Lung (tissue), 12 donors: ENCODE measurements around the gene CPAMD8. TPM values are rescaled to one million over a fixed set of nuclear protein-coding genes. Genes with fewer than 3 reads are reported as not detected.

ENCODE experiments used
- ATAC-seq: fragments of 200-7000 bp; cut with Tn5 transposase; one replicate; pipeline ENCODE4 v1.9.1; 2020; ENCODE audit warnings: moderate number of reproducible peaks; ENCODE audit not compliant: insufficient read depth, low FRiP score
- DNase-seq, 3 donors: peaks; one replicate each; pipeline ENCODE4 v3.0.0-alpha.2; 2013 to 2017
- H3K27ac ChIP-seq, 2 donors: one replicate each; pipeline ENCODE4 v1.5.1; 2013; ENCODE audit warnings: mild to moderate bottlenecking in 2 of 2, moderate library complexity in 2 of 2, control low read depth in 1 of 2, inconsistent platforms in 1 of 2, low read depth in 1 of 2, low read length in 1 of 2
- H3K27me3 ChIP-seq, 3 donors: one replicate each; pipeline ENCODE4 v1.5.1; 2013; ENCODE audit warnings: low read length in 2 of 3; ENCODE audit not compliant: control insufficient read depth in 3 of 3, insufficient read depth in 3 of 3
- H3K36me3 ChIP-seq, 4 donors: one replicate each; pipeline ENCODE4 v1.5.1; 2013; ENCODE audit warnings: low read length in 4 of 4, mild to moderate bottlenecking in 1 of 4, moderate library complexity in 1 of 4; ENCODE audit not compliant: control insufficient read depth in 4 of 4, insufficient read depth in 4 of 4
- H3K4me1 ChIP-seq, 5 donors: one replicate each; pipeline ENCODE4 v1.5.1; 2013; ENCODE audit warnings: low read length in 5 of 5, mild to moderate bottlenecking in 2 of 5, moderate library complexity in 1 of 5; ENCODE audit not compliant: control insufficient read depth in 5 of 5, insufficient read depth in 5 of 5
- H3K4me3 ChIP-seq: one replicate; pipeline ENCODE4 v1.5.1; 2013; ENCODE audit warnings: mild to moderate bottlenecking, control low read depth, moderate library complexity
- H3K9ac ChIP-seq, 2 donors: one replicate each; pipeline ENCODE4 v1.5.1; 2013; ENCODE audit warnings: low read length in 2 of 2, control low read depth in 1 of 2; ENCODE audit not compliant: insufficient read depth in 1 of 2
- H3K9me3 ChIP-seq, 4 donors: one replicate each; pipeline ENCODE4 v1.5.1; 2013; ENCODE audit warnings: low read length in 3 of 4, mild to moderate bottlenecking in 1 of 4, moderate library complexity in 1 of 4; ENCODE audit not compliant: control insufficient read depth in 4 of 4, insufficient read depth in 3 of 4
- WGBS, 2 donors: extraction: QIAGEN DNeasy Blood & Tissue Kit; methylation state at CpG; one replicate each; pipeline ENCODE4 v1.1.7; 2013; 5-methylcytosine and 5-hydroxymethylcytosine counted together
- polyA plus RNA-seq, 2 donors: library from polyadenylated mRNA; stranded (reverse); fragments of 200-250 nt; gene quantifications; one replicate each; pipeline ENCODE4 v1.2.1, GENCODE V29; 2013
- total RNA-seq, 2 donors: library from RNA; depleted of rRNA in 1 of 2; stranded (reverse); fragments of >200 nt in 1 of 2; gene quantifications; one replicate each; pipeline ENCODE4 v1.2.1, GENCODE V29; 2014 to 2021
- TF ChIP-seq, protein P1 (sequence below): IDR thresholded peaks from 2 replicates; pipeline ENCODE4 v1.5.1; 2012; ENCODE audit warnings: mild to moderate bottlenecking; ENCODE audit errors: control extremely low read depth, extremely low read depth
- donor health status: control.
- donor health status: control.
- donor health status: Bipolar disorder and iron deficiency.
- donor health status: healthy.
- donor health status: DM: yes; HTN: yes; CAD: no.

Gene CPAMD8
- total and polyA plus RNA-seq, 4 donors = 9.6 to 143 (median 31.4) TPM

DNA sequence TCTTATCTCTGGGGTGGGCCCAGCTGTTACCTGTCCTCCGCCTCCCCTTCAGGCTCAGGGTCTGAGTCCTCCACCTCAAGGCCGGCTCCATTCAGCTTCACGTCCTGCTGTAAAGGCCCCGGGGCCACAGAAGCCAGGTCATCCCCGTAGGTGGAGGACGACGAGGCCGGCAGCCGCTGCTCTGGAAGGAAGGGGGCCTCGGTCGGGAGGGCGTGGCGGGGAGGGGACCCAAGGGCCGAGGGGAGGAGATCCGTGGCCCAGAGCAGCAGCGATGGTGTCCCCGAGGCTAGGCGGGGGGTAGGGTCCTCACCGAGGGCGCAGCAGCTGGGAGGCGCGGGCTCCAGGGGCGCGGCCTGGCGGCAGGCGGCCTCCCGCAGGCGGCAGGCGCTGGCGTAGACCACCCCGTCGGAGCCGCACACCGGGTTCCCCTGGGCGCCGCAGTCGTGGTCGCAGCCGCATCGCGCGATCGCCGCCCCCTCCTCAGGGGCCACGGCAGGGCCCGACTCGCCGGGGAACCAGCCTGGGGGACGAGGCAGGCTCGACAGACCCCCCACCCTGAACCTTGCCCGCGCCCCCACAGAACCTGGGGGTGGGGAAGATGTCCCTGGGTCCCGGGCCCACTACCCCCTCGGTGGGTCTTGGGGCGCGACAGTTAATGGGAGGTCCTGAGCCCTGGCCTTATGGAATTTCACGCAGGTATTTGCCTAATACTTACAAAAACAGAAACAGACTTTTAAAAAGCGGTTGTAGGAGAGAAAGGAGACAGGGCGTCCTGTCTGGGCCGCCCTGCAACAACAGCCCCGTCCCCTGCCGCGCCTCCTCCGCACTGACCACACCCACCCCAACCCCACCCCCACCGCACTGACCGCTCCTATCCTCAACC lies 130.2 kb downstream of the CPAMD8 start:
- ATAC-seq (no peak), DNase-seq (peak in 1 of 3 donors; percentile 29)
- no peaks in the 10 kb centered on the region for H3K27me3 ChIP-seq
- no peaks in the 10 kb centered on the region for H3K9me3 ChIP-seq
- H3K36me3 ChIP-seq = peaks cover 0 to 2% (median 0%) of the 10 kb centered on the region in 4 donors
- TF ChIP-seq, protein P1, sequence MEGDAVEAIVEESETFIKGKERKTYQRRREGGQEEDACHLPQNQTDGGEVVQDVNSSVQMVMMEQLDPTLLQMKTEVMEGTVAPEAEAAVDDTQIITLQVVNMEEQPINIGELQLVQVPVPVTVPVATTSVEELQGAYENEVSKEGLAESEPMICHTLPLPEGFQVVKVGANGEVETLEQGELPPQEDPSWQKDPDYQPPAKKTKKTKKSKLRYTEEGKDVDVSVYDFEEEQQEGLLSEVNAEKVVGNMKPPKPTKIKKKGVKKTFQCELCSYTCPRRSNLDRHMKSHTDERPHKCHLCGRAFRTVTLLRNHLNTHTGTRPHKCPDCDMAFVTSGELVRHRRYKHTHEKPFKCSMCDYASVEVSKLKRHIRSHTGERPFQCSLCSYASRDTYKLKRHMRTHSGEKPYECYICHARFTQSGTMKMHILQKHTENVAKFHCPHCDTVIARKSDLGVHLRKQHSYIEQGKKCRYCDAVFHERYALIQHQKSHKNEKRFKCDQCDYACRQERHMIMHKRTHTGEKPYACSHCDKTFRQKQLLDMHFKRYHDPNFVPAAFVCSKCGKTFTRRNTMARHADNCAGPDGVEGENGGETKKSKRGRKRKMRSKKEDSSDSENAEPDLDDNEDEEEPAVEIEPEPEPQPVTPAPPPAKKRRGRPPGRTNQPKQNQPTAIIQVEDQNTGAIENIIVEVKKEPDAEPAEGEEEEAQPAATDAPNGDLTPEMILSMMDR = no peak
- WGBS, 2 donors = 8 to 28% methylated on average over 53 to 66 of the region's 66 CpGs
- no peak overlapping the region for H3K9ac ChIP-seq
- H3K4me3 ChIP-seq = no peak overlapping the region
- peaks cover 0 to 3% (median 0%) of the 10 kb centered on the region in 5 donors for H3K4me1 ChIP-seq
- peak overlapping the region; percentile 70 to 75 for H3K27ac ChIP-seq

DNA sequence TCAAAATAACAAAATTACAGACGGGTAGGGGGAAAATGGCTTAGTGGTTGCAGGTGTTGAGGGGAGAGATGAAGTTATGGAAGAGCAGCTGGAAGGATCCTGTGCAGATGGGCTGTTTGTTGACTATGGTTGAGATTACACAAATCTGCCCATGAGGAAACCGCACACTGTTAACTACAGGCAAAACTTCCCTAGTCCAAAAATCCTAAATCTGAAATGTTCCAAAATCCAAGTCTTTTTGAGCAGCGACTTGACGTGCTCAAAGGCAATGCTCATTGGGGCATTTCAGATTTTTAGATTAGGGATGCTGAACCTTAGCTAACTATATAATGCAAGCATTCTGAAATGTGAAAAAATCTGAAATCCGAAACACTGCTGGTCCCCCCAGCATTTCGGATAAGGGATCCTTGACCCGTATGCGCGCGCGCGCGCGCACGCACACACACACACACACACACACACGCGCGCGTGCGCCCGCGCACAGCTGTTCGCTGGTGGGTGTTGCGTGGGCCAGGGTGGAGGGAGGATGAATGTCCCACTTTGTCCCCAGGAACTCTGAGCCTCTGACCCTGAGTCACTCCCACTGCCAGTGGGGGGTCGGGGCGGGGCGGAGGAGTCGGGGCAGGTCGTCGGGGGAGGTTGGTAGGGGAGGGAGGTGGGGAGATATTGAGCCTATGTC lies 131.0 kb downstream of the CPAMD8 start:
- no peak for ATAC-seq
- Histone ChIP-seq H3K27me3 (no peaks in the 10 kb centered on the region), H3K4me3 (no peak overlapping the region), H3K36me3 (peaks cover 0 to 2% (median 0%) of the 10 kb centered on the region in 4 donors), H3K9me3 (no peaks in the 10 kb centered on the region), H3K4me1 (peaks cover 0 to 3% (median 0%) of the 10 kb centered on the region in 5 donors), H3K27ac (peak overlapping the region in 1 of 2 donors; percentile 8), H3K9ac (no peak overlapping the region)
- WGBS, 2 donors = 67 to 76% methylated on average over 29 to 30 of the region's 30 CpGs
- TF ChIP-seq, protein P1 = no peak
- DNase-seq = peak in 1 of 3 donors; percentile 43

DNA sequence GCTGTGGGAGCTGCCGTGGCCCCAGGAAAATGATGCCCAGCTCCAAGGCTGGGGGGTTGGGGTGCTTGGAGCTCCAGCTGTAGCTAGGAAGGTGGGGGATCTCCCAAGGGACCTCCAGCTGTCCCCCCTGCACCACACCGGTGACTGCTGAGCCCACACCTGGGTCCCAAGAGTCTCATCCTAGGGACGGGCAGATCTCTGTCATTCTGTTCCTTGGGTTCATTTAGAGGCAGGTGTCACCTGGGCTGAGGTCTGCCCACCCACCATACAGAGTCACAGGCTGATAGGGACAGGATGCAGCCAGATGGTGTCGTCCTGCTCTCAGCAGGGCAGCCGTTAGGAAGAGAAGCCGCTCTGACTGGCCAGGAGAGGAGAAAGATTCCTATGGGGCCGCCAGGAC lies 132.5 kb downstream of the CPAMD8 start:
- Histone ChIP-seq H3K27me3 (no peaks in the 10 kb centered on the region), H3K4me1 (peaks cover 0 to 4% (median 0%) of the 10 kb centered on the region in 5 donors), H3K36me3 (peaks cover 0 to 3% (median 0%) of the 10 kb centered on the region in 4 donors), H3K9me3 (peaks cover 0 to 4% (median 0%) of the 10 kb centered on the region in 4 donors), H3K9ac (no peak overlapping the region), H3K4me3 (no peak overlapping the region), H3K27ac (peak overlapping the region in 1 of 2 donors; percentile 77)
- no peak for DNase-seq
- WGBS, 2 donors = 74 to 84% methylated on average over 7 of the region's 7 CpGs
- ATAC-seq = no peak
- TF ChIP-seq, protein P1 = no peak
